Keratinocyte (primary cell): ENCODE data around the gene DVL2. TPM values are rescaled to one million over a fixed set of nuclear protein-coding genes. Genes with fewer than 3 reads are reported as not detected.
A peak's percentile ranks its signal among the peaks of the same experiment; 100 is the strongest.

Source experiments
- DNase-seq: peaks from one replicate; pipeline ENCODE4 v3.0.0-alpha.2; 2011; ENCODE audit warnings: low read depth, missing footprints, low spot score
- FAIRE-seq: peaks from 2 replicates; lab custom pipeline; 2011; peaks lifted over from hg19 to GRCh38; lab: Jason Lieb, UNC
- H2AFZ ChIP-seq: 2 replicates; pipeline ENCODE4 v1.6.0; 2012; ENCODE audit warnings: low read length, control low read depth, inconsistent platforms; ENCODE audit not compliant: control insufficient read depth
- H3K27ac ChIP-seq: 2 replicates; pipeline ENCODE4 v1.5.1; 2011; ENCODE audit warnings: low read length; ENCODE audit not compliant: control insufficient read depth, insufficient read depth
- H3K27me3 ChIP-seq: 3 replicates; pipeline ENCODE4 v1.6.0; 2011; ENCODE audit warnings: low read length; ENCODE audit not compliant: control insufficient read depth, insufficient read depth; ENCODE audit errors: extremely low read depth
- H3K36me3 ChIP-seq, 2 experiments: 2 replicates in 1 of 2; 3 replicates in 1 of 2; pipeline ENCODE4 v1.5.1; 2011; ENCODE audit warnings: low read length in 2 of 2, mild to moderate bottlenecking in 1 of 2; ENCODE audit not compliant: control insufficient read depth in 2 of 2, insufficient read depth in 2 of 2; ENCODE audit errors: extremely low read depth in 1 of 2
- H3K4me1 ChIP-seq: 3 replicates; pipeline ENCODE4 v1.5.1; 2011; ENCODE audit warnings: low read length; ENCODE audit not compliant: control insufficient read depth, insufficient read depth; ENCODE audit errors: extremely low read depth
- H3K4me2 ChIP-seq: 3 replicates; pipeline ENCODE4 v1.6.0; 2011; ENCODE audit warnings: low read depth, low read length; ENCODE audit not compliant: control insufficient read depth, insufficient read depth; ENCODE audit errors: extremely low read depth
- H3K4me3 ChIP-seq, 3 experiments: fragments of 200-600 bp in 1 of 3; sonication (generic) in 1 of 3; 2 replicates in 2 of 3; 3 replicates in 1 of 3; pipeline ENCODE4 v1.5.1; 2011 to 2016; ENCODE audit warnings: low read length in 3 of 3, mild to moderate bottlenecking in 3 of 3, control low read depth in 2 of 3, inconsistent platforms in 1 of 3, low read depth in 1 of 3, mixed read lengths in 1 of 3, mixed run types in 1 of 3, moderate library complexity in 1 of 3; ENCODE audit not compliant: control insufficient read depth in 2 of 3, insufficient read depth in 2 of 3; ENCODE audit errors: extremely low read depth in 1 of 3
- H3K79me2 ChIP-seq: 2 replicates; pipeline ENCODE4 v1.6.0; 2012; ENCODE audit warnings: low read length; ENCODE audit not compliant: control insufficient read depth, insufficient read depth
- H3K9ac ChIP-seq: 3 replicates; pipeline ENCODE4 v1.6.0; 2011; ENCODE audit warnings: low read length; ENCODE audit not compliant: control insufficient read depth, insufficient read depth; ENCODE audit errors: extremely low read depth
- H3K9me1 ChIP-seq: 3 replicates; pipeline ENCODE4 v1.6.0; 2011; ENCODE audit warnings: low read length; ENCODE audit not compliant: control insufficient read depth, insufficient read depth; ENCODE audit errors: extremely low read depth
- H3K9me3 ChIP-seq: 2 replicates; pipeline ENCODE4 v1.5.1; 2012; ENCODE audit warnings: low read depth, low read length; ENCODE audit not compliant: control insufficient read depth
- H4K20me1 ChIP-seq: 3 replicates; pipeline ENCODE4 v1.6.0; 2011; ENCODE audit warnings: low read length; ENCODE audit not compliant: control insufficient read depth, insufficient read depth; ENCODE audit errors: extremely low read depth
- EZH2 ChIP-seq: IDR thresholded peaks from one replicate; pipeline ENCODE4 v1.6.1; 2012; ENCODE audit warnings: inconsistent platforms, mild to moderate bottlenecking, low read length, moderate library complexity
- dilution Hi-C: fragments of 300-500 bp; cut with MboI; formaldehyde crosslinking; loops from one replicate; pipeline ENCODE4 v1.7.0; 2020; ENCODE audit warnings: low sequenced_read_pairs; ENCODE audit not compliant: extremely low pct_ligation_motif_present
- polyA plus RNA-seq, 5 experiments: library from polyadenylated mRNA; depleted of rRNA in 3 of 5; stranded (reverse) in 3 of 5; stranded (forward) in 1 of 5; unstranded in 1 of 5; fragments of >200 nt; gene quantifications; 1 replicate in 1 of 5; 2 replicates in 3 of 5; 3 replicates in 1 of 5; pipeline versions ENCODE4 v1.2.1 to v1.2.3, GENCODE V29; 2011 to 2012; ENCODE audit warnings: missing spikeins in 2 of 5, low read depth in 1 of 5, low replicate concordance in 1 of 5
- TF ChIP-seq, protein P1 (sequence below), 3 experiments: IDR thresholded peaks in 1 of 3; conservative IDR thresholded peaks in 1 of 3; optimal IDR thresholded peaks in 1 of 3; 2 replicates in 2 of 3; 3 replicates in 1 of 3; pipeline versions ENCODE3 to v1.5.1; 2011; ENCODE audit warnings: low read length in 3 of 3, mild to moderate bottlenecking in 3 of 3, moderate library complexity in 2 of 3, control low read depth in 1 of 3, inconsistent platforms in 1 of 3; ENCODE audit not compliant: insufficient read depth in 2 of 3; ENCODE audit errors: extremely low read depth in 1 of 3

The DVL2 gene
- polyA plus RNA-seq, 1 donor (not counting 4 experiments of a cell fraction or from before 2014, with no cell fraction given), result 3.7 TPM

DNA sequence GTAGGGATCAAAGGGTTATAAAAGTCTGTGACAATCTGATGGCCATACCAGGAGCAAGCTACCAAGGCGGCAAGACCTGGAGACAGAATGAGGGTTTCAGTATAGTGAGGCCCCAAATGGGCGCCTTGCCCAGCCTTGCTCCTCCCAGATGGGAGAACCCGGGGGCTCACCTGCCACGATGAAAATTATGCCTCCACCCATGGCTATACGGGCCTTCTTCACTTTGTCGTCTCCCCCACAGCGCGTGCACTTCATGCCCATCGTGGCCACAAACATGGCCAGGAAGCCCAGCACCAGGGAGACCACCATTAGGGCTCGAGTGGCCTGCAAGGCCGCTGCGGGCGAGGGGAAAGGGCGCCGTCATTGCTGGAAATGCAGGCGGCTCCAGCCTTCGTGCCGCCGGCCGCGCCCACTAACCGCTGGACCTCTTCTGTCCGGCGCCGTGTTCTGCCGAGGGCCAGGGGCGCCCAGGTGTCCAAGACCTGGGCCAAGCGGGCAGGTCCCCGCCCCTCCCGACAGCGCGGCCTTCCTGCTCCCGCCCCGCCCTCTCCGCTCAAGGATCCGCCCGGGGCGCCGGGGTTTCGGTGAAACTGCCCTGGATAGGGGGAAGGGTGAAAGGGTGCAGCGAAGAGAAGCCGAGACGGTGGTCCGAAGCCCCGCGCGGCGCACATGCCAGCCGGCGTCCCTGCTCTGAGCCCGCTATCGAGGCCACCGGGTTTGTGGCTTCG, 26.5 kb upstream of the DVL2 start:
- H3K27ac ChIP-seq, result peak overlapping the region; percentile 40
- TF ChIP-seq EZH2, result no peak
- TF ChIP-seq, protein P1, sequence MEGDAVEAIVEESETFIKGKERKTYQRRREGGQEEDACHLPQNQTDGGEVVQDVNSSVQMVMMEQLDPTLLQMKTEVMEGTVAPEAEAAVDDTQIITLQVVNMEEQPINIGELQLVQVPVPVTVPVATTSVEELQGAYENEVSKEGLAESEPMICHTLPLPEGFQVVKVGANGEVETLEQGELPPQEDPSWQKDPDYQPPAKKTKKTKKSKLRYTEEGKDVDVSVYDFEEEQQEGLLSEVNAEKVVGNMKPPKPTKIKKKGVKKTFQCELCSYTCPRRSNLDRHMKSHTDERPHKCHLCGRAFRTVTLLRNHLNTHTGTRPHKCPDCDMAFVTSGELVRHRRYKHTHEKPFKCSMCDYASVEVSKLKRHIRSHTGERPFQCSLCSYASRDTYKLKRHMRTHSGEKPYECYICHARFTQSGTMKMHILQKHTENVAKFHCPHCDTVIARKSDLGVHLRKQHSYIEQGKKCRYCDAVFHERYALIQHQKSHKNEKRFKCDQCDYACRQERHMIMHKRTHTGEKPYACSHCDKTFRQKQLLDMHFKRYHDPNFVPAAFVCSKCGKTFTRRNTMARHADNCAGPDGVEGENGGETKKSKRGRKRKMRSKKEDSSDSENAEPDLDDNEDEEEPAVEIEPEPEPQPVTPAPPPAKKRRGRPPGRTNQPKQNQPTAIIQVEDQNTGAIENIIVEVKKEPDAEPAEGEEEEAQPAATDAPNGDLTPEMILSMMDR (optimal IDR thresholded peaks at IDR 0.05 in 1 of 3, IDR thresholded peaks at IDR 0.05 in 1 of 3, conservative IDR thresholded peaks at IDR 0.05 in 1 of 3; ENCODE audit: extremely low read depth in 1 of 3, insufficient read depth in 2 of 3, low read length in 3 of 3), result no peak
- dilution Hi-C loops, result no loop called here
- peak overlapping the region; percentile 41 to 42 (median 41) for H3K4me3 ChIP-seq
- peaks cover 4 to 31% of the 10 kb centered on the region in 2 experiments for H3K36me3 ChIP-seq
- peaks cover 34% of the 10 kb centered on the region for H3K4me1 ChIP-seq
- H3K27me3 ChIP-seq, result no peaks in the 10 kb centered on the region
- no peaks in the 10 kb centered on the region for H3K9me3 ChIP-seq
- peak overlapping the region; percentile 74 for H3K9ac ChIP-seq
- no peaks in the 10 kb centered on the region for H4K20me1 ChIP-seq
- peak overlapping the region; percentile 92 for H3K4me2 ChIP-seq
- peak overlapping the region; percentile 79 for H2AFZ ChIP-seq
- DNase-seq, result no peak
- FAIRE-seq, result no peak
- no peaks in the 10 kb centered on the region for H3K9me1 ChIP-seq
- no peaks in the 10 kb centered on the region for H3K79me2 ChIP-seq

DNA sequence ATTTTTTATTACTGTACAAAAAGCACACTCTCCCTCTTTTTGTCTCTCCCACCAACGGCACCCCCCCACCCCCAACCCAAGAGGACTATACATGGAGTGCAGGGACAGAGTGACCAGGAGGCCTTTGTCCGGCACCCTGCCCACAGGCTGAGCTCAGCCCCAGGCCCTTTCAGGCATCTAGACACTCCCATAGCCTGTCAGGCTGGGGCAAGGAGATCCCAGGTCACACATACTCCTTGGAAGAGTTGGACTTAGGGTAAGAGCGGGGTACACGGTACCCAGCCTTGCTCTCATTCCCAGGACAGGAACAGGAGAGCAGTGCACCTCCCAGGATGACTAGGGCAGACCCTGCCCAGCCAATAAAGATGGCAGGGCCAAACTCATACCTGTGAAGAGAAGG, 25.8 kb upstream of the DVL2 start:
- H3K4me3 ChIP-seq, result peak overlapping the region in 1 of 3 experiments; percentile 41
- H3K4me2 ChIP-seq, result peak overlapping the region; percentile 92
- no peaks in the 10 kb centered on the region for H3K27me3 ChIP-seq
- H3K9ac ChIP-seq, result peak overlapping the region; percentile 74
- no peak for TF ChIP-seq EZH2
- TF ChIP-seq, protein P1 (optimal IDR thresholded peaks at IDR 0.05 in 1 of 3, IDR thresholded peaks at IDR 0.05 in 1 of 3, conservative IDR thresholded peaks at IDR 0.05 in 1 of 3; ENCODE audit: extremely low read depth in 1 of 3, insufficient read depth in 2 of 3, low read length in 3 of 3), result no peak
- FAIRE-seq (no peak), DNase-seq (no peak)
- no peaks in the 10 kb centered on the region for H3K9me3 ChIP-seq
- no peak overlapping the region for H2AFZ ChIP-seq
- no peaks in the 10 kb centered on the region for H4K20me1 ChIP-seq
- no peaks in the 10 kb centered on the region for H3K79me2 ChIP-seq
- H3K9me1 ChIP-seq, result no peaks in the 10 kb centered on the region
- H3K27ac ChIP-seq, result peak overlapping the region; percentile 36
- peaks cover 4 to 31% of the 10 kb centered on the region in 2 experiments for H3K36me3 ChIP-seq
- dilution Hi-C loops, result no loop called here
- peaks cover 34% of the 10 kb centered on the region for H3K4me1 ChIP-seq
